Fibroblast of lung (primary cell): ENCODE measurements around the gene PBXIP1. TPM values are rescaled to one million over a fixed set of nuclear protein-coding genes. Genes with fewer than 3 reads are reported as not detected.

Experiments
- DNase-seq, 2 donors: peaks; one replicate each; pipeline versions ENCODE4 v3.0.0 to v3.0.0-alpha.2; 2010; ENCODE audit warnings: low read depth in 2 of 2
- H2AFZ ChIP-seq: 2 replicates; pipeline ENCODE4 v1.5.1; 2012; ENCODE audit warnings: low read length, control low read depth, inconsistent platforms
- H3K27ac ChIP-seq: 2 replicates; pipeline ENCODE4 v1.5.1; 2011; ENCODE audit warnings: low read length, control low read depth; ENCODE audit not compliant: insufficient read depth
- H3K27me3 ChIP-seq: 2 replicates; pipeline ENCODE4 v1.5.1; 2011; ENCODE audit warnings: mild to moderate bottlenecking, low read length; ENCODE audit not compliant: control insufficient read depth, insufficient read depth
- H3K36me3 ChIP-seq: 2 replicates; pipeline ENCODE4 v1.5.1; 2011; ENCODE audit warnings: low read length; ENCODE audit not compliant: control insufficient read depth, insufficient read depth
- H3K4me1 ChIP-seq: 2 replicates; pipeline ENCODE4 v1.5.1; 2011; ENCODE audit warnings: low read length; ENCODE audit not compliant: control insufficient read depth, insufficient read depth; ENCODE audit errors: extremely low read depth
- H3K4me2 ChIP-seq: 2 replicates; pipeline ENCODE4 v1.5.1; 2011; ENCODE audit warnings: low read length, control low read depth; ENCODE audit not compliant: insufficient read depth; ENCODE audit errors: extremely low read depth
- H3K4me3 ChIP-seq, 4 experiments: fragments of 200-600 bp in 1 of 4; sonication (generic) in 1 of 4; replicated peaks in 1 of 4; 2 replicates each; pipeline ENCODE4 v1.5.1; 2011 to 2016; ENCODE audit warnings: low read length in 4 of 4, low read depth in 3 of 4, mild to moderate bottlenecking in 3 of 4, control low read depth in 2 of 4, inconsistent platforms in 1 of 4, mixed read lengths in 1 of 4; ENCODE audit not compliant: insufficient read depth in 1 of 4; ENCODE audit errors: control extremely low read depth in 1 of 4
- H3K79me2 ChIP-seq: 2 replicates; pipeline ENCODE4 v1.5.1; 2012; ENCODE audit warnings: mild to moderate bottlenecking, low read length, inconsistent platforms; ENCODE audit not compliant: control insufficient read depth, insufficient read depth
- H3K9ac ChIP-seq: 2 replicates; pipeline ENCODE4 v1.5.1; 2011; ENCODE audit warnings: mild to moderate bottlenecking, low read length, control low read depth; ENCODE audit not compliant: insufficient read depth
- H3K9me3 ChIP-seq: 2 replicates; pipeline ENCODE4 v1.5.1; 2012; ENCODE audit warnings: low read depth, low read length; ENCODE audit not compliant: control insufficient read depth, insufficient read depth
- H4K20me1 ChIP-seq: 2 replicates; pipeline ENCODE4 v1.5.1; 2011; ENCODE audit warnings: low read length; ENCODE audit not compliant: control insufficient read depth, insufficient read depth; ENCODE audit errors: extremely low read depth
- CTCF ChIP-seq, 2 donors: IDR thresholded peaks in 1 of 2; conservative IDR thresholded peaks in 1 of 2; 1 replicate in 1 of 2; 2 replicates in 1 of 2; pipeline ENCODE4 v1.5.1; 2011 to 2012; ENCODE audit warnings: low read length in 2 of 2, control low read depth in 1 of 2, inconsistent platforms in 1 of 2, low read depth in 1 of 2, mild to moderate bottlenecking in 1 of 2
- EZH2 ChIP-seq: IDR thresholded peaks from 2 replicates; pipeline ENCODE4 v1.5.1; 2012; ENCODE audit warnings: low read length, control low read depth, mild to moderate bottlenecking; ENCODE audit errors: missing control alignments
- polyA plus RNA-seq, 2 donors: library from polyadenylated mRNA; depleted of rRNA in 1 of 2; stranded (reverse) in 1 of 2; unstranded in 1 of 2; fragments of >200 nt; gene quantifications; 2 replicates each; pipeline ENCODE4 v1.2.1, GENCODE V29; 2011 to 2012; ENCODE audit warnings: missing spikeins in 1 of 2
- total RNA-seq: library from RNA; depleted of rRNA; stranded (reverse); fragments of >200 nt; gene quantifications from 2 replicates; pipeline ENCODE4 v1.2.1, GENCODE V29; 2014

PBXIP1 gene
- total and polyA plus RNA-seq, 2 donors (not counting 1 experiment from before 2014, with no cell fraction given) = 32.8 to 106 TPM

- no peak overlapping the region for H3K9ac ChIP-seq
- no peak overlapping the region for H3K4me2 ChIP-seq
- H3K4me1 ChIP-seq = peaks cover 16% of the 10 kb centered on the region
- no peak overlapping the region for H3K27ac ChIP-seq
- peaks cover 48% of the 10 kb centered on the region for H3K79me2 ChIP-seq
- no peak overlapping the region for H3K4me3 ChIP-seq
- no peaks in the 10 kb centered on the region for H3K27me3 ChIP-seq
- H4K20me1 ChIP-seq = no peaks in the 10 kb centered on the region
- peaks cover 34% of the 10 kb centered on the region for H3K36me3 ChIP-seq
- no peak for TF ChIP-seq EZH2
- TF ChIP-seq CTCF (conservative IDR thresholded peaks at IDR 0.05 in 1 of 2, IDR thresholded peaks at IDR 0.05 in 1 of 2; ENCODE audit: low read depth in 1 of 2, low read length in 2 of 2) = no peak
- no peaks in the 10 kb centered on the region for H3K9me3 ChIP-seq
- no peak overlapping the region for H2AFZ ChIP-seq
- DNase-seq = no peak
These were observed 8.5 kb upstream of the PBXIP1 start for GRCh38 chr1:154964359-154964758.

- Histone ChIP-seq H3K36me3 (peaks cover 37% of the 10 kb centered on the region), H3K4me1 (peaks cover 12% of the 10 kb centered on the region), H3K27me3 (no peaks in the 10 kb centered on the region), H3K27ac (no peak overlapping the region), H4K20me1 (no peaks in the 10 kb centered on the region), H3K9ac (no peak overlapping the region), H2AFZ (no peak overlapping the region), H3K9me3 (no peaks in the 10 kb centered on the region), H3K79me2 (peaks cover 41% of the 10 kb centered on the region), H3K4me2 (no peak overlapping the region), H3K4me3 (no peak overlapping the region)
- TF ChIP-seq EZH2 (no peak), CTCF (conservative IDR thresholded peaks at IDR 0.05 in 1 of 2, IDR thresholded peaks at IDR 0.05 in 1 of 2; ENCODE audit: low read depth in 1 of 2, low read length in 2 of 2) (no peak)
- DNase-seq = no peak
These were observed 7.7 kb upstream of the PBXIP1 start for GRCh38 chr1:154963643-154964042.

- DNase-seq = no peak
- TF ChIP-seq CTCF (conservative IDR thresholded peaks at IDR 0.05 in 1 of 2, IDR thresholded peaks at IDR 0.05 in 1 of 2; ENCODE audit: low read depth in 1 of 2, low read length in 2 of 2) (no peak), EZH2 (no peak)
- H3K27ac ChIP-seq = no peak overlapping the region
- peaks cover 34% of the 10 kb centered on the region for H3K36me3 ChIP-seq
- H3K4me3 ChIP-seq = peak overlapping the region in 1 of 4 experiments; percentile 77
- H3K4me2 ChIP-seq = no peak overlapping the region
- peaks cover 9% of the 10 kb centered on the region for H3K4me1 ChIP-seq
- H2AFZ ChIP-seq = no peak overlapping the region
- peaks cover 33% of the 10 kb centered on the region for H3K79me2 ChIP-seq
- no peaks in the 10 kb centered on the region for H4K20me1 ChIP-seq
- H3K9ac ChIP-seq = no peak overlapping the region
- no peaks in the 10 kb centered on the region for H3K9me3 ChIP-seq
- no peaks in the 10 kb centered on the region for H3K27me3 ChIP-seq
These were observed 7.0 kb upstream of the PBXIP1 start for GRCh38 chr1:154962795-154963330.
